HEK293 (cell line): Measurements from ENCODE around the gene C1QTNF1.

Experiments used
- CTCF ChIP-seq: fragments of 450-650 bp; formaldehyde crosslinking; IDR thresholded peaks from 2 replicates; pipeline ENCODE4 v1.5.1; 2016; ENCODE audit warnings: missing biosample characterization, missing genetic modification characterization
- GLIS2 ChIP-seq: fragments of 450-650 bp; formaldehyde crosslinking; IDR thresholded peaks from 2 replicates; pipeline ENCODE4 v1.5.1; 2016; ENCODE audit warnings: missing biosample characterization, missing genetic modification characterization
- REST ChIP-seq: fragments of 450-650 bp; formaldehyde crosslinking; IDR thresholded peaks from 2 replicates; pipeline ENCODE4 v1.5.1; 2016; ENCODE audit warnings: missing biosample characterization, missing genetic modification characterization
- TCF7L2 ChIP-seq: IDR thresholded peaks from 2 replicates; pipeline ENCODE4 v1.6.1; 2011; ENCODE audit warnings: low read depth, mild to moderate bottlenecking, inconsistent platforms, low read length, moderate library complexity, borderline replicate concordance
- ZBTB1 ChIP-seq: fragments of 450-650 bp; formaldehyde crosslinking; IDR thresholded peaks from 2 replicates; pipeline ENCODE4 v1.5.1; 2016; ENCODE audit warnings: missing biosample characterization, missing genetic modification characterization
- ZBTB6 ChIP-seq: fragments of 450-650 bp; formaldehyde crosslinking; IDR thresholded peaks from 2 replicates; pipeline ENCODE4 v1.5.1; 2017; ENCODE audit warnings: missing biosample characterization, missing genetic modification characterization
- ZNF530 ChIP-seq: fragments of 450-650 bp; formaldehyde crosslinking; IDR thresholded peaks from 2 replicates; pipeline ENCODE4 v1.5.1; 2016; ENCODE audit warnings: low read depth, missing biosample characterization, missing genetic modification characterization
- ZNF585B ChIP-seq: fragments of 450-650 bp; formaldehyde crosslinking; IDR thresholded peaks from 2 replicates; pipeline ENCODE4 v1.5.1; 2016; ENCODE audit warnings: missing biosample characterization, missing genetic modification characterization

GRCh38 chr17:79002796-79003593 lies 21.0 kb upstream of the C1QTNF1 start:
- TF ChIP-seq GLIS2 (no peak), ZNF585B (tag by site-specific recombination) (no peak), CTCF (no peak), REST (tag by site-specific recombination) (no peak), ZBTB6 (tag by site-specific recombination) (no peak), ZBTB1 (tag by site-specific recombination) (no peak), TCF7L2 (no peak), ZNF530 (no peak)
